ENCODE results near the gene RPL21.

The RPL21 gene

DNA sequence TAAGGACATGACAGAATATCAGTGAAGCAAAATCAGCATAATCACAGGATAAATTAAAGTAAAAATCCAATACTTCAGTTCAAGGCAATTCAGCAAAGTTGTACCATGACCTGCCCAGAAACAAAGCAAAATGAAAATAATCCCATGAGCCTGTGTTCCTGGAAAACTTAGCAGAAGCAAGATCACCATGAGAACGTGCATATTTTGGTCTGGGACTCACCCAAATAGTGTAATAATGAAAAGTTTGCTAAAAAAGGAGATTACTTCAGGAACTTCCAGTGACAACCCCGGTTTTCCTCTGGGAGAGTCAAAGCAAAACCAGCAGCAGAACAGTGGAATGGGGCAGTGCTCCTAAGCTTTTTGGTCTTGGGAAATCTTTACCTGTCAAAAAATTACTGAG, 14.9 kb upstream of the RPL21 start:
- no peak for DNase-seq
- no peak overlapping the region for H3K4me3 Mint-ChIP-seq
- H3K27ac Mint-ChIP-seq: no peak overlapping the region
- H3K27me3 Mint-ChIP-seq: no peaks in the 10 kb centered on the region
- peaks cover 6 to 11% of the 10 kb centered on the region in 2 donors for H3K9me3 Mint-ChIP-seq
- ATAC-seq: no peak
- no peaks in the 10 kb centered on the region for H3K4me1 Mint-ChIP-seq

DNA sequence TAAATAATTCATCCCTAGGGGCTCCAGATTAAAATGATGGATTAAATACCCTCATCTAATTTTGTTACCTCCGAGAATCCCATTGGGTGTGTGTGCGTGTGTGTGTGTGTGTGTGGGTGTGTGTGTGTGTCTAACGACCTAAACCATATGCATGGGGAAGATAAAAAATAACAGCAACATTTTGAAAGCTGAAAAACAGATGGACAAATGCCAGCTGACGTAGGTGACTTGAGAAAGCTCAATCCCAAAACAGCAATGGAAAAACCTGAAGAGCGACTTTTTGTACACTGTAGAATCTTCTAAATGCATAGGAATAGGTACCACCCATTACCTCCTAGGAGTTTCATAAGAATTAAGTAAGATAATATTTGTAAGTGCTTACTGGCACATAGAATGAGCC, 8.7 kb upstream of the RPL21 start:
- Mint-ChIP-seq H3K4me1 (no peaks in the 10 kb centered on the region), H3K27me3 (no peaks in the 10 kb centered on the region), H3K9me3 (no peaks in the 10 kb centered on the region), H3K27ac (no peak overlapping the region), H3K4me3 (no peak overlapping the region)
- no peak for DNase-seq
- ATAC-seq: no peak

DNA sequence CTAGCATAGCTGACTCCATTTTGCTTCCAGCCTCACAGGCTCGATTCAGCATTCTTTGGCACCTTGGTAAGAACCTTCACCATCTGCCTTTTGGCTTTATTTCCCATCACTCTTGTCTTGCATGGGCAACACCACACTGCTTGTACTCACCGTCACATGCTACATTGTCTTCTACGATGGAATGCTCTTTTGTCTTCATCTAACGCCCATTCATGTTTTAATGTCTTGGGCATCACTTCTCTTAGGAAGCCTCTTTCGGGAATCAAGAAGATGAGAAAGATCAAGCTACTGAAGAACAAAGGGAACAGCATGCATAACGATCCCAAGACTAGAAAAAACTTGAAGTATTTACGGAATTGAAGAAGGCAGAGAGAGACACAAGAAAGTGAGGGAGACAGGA, 5.7 kb upstream of the RPL21 start:
- Mint-ChIP-seq H3K27me3 (no peaks in the 10 kb centered on the region), H3K4me1 (peaks cover 8% of the 10 kb centered on the region), H3K4me3 (no peak overlapping the region), H3K27ac (no peak overlapping the region), H3K9me3 (no peaks in the 10 kb centered on the region)
- ATAC-seq (no peak), DNase-seq (no peak)

DNA sequence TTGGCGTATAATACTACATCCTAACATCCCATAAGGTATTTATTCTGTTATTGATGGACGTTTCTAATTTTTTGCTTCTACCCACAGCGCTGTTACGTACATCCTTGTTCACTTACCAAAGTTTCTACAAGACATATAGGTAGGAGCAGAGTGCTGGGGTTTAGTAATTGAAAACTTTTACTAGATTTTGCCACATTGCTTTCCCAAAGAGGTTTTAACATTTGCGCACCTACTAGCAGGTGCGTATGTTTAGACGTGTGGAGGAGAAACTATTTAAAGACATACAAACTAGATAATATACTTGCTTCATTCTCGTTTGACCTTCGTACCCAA, 559 bp upstream of the RPL21 start:
- Mint-ChIP-seq H3K27ac (peak overlapping the region; percentile 100), H3K4me3 (peak overlapping the region; percentile 94 to 98), H3K9me3 (no peaks in the 10 kb centered on the region), H3K4me1 (peaks cover 36% of the 10 kb centered on the region), H3K27me3 (no peaks in the 10 kb centered on the region)
- no peak for DNase-seq
- ATAC-seq: peak; percentile 10

DNA sequence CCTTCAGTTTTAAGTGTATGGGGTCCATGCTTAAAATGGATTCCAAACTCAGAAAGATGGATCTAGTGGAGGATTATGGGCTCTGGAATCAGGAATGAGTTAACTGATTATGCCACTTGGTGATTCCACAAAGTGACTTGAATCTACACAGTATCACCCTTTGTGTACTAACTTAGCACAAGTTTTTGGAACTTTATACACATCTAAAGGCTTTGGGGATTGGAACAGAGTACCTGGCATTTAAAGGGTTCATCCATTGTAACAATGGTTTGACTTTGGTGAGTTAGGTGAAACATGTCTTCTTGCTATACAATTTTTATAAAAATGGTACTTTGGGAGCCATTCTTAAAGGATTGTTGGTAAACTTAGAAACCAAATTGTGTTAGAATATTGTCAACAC, 1.1 kb downstream of the RPL21 start:
- peaks cover 36% of the 10 kb centered on the region for H3K4me1 Mint-ChIP-seq
- H3K27ac Mint-ChIP-seq: peak overlapping the region; percentile 100
- no peak for ATAC-seq
- DNase-seq: no peak
- H3K4me3 Mint-ChIP-seq: peak overlapping the region; percentile 94 to 98
- H3K9me3 Mint-ChIP-seq: no peaks in the 10 kb centered on the region
- no peaks in the 10 kb centered on the region for H3K27me3 Mint-ChIP-seq

DNA sequence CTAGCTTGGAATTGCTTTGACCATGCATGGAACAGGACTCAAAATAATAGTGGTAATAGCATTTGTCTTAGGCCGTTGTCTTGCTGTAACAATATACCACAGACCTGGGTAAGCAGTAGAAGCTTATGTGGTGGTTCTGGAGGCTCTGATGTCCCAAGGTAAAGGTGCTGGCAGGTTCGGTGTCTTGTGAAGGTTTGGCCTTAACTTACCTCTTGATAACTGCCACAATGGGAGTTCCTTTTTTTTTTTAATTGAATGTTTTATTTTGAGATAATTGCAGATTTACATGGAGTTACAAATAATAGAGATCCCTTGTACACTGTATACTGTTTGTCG, 5.8 kb downstream of the RPL21 start:
- no peak overlapping the region for H3K4me3 Mint-ChIP-seq
- H3K4me1 Mint-ChIP-seq: peaks cover 69% of the 10 kb centered on the region
- no peak for ATAC-seq
- no peaks in the 10 kb centered on the region for H3K27me3 Mint-ChIP-seq
- H3K27ac Mint-ChIP-seq: peak overlapping the region; percentile 19 to 76
- no peak for DNase-seq
- no peaks in the 10 kb centered on the region for H3K9me3 Mint-ChIP-seq

DNA sequence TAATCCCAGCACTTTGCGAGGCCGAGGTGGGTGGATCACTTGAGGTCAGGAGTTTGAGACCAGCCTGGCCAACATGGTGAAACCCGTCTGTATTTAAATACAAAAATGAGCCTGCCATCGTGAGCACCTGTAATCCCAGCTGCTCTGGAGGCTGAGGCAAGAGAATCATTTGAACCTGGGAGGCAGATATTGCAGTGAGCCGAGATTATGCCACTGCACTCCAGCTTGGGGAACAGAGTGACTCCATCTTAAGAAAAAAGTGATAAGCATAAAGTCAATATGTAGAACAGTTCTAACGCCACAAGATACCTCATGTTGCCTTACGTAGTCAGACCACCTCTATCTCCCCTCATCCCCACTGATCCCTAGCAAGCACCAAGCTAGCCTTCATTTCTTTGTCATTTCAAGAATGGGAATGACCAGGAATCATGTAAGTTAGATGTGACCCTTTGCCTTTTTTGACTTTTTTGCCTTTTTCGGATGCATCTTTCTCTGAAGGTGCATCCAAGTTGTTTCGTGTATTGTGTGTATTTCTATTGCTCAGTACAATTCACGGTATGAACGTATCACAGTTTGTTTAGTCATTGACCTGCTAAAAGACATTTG, 6.4 kb downstream of the RPL21 start:
- DNase-seq (no peak), ATAC-seq (no peak)
- Mint-ChIP-seq H3K27ac (no peak overlapping the region), H3K9me3 (no peaks in the 10 kb centered on the region), H3K27me3 (no peaks in the 10 kb centered on the region), H3K4me1 (peaks cover 75% of the 10 kb centered on the region), H3K4me3 (no peak overlapping the region)

DNA sequence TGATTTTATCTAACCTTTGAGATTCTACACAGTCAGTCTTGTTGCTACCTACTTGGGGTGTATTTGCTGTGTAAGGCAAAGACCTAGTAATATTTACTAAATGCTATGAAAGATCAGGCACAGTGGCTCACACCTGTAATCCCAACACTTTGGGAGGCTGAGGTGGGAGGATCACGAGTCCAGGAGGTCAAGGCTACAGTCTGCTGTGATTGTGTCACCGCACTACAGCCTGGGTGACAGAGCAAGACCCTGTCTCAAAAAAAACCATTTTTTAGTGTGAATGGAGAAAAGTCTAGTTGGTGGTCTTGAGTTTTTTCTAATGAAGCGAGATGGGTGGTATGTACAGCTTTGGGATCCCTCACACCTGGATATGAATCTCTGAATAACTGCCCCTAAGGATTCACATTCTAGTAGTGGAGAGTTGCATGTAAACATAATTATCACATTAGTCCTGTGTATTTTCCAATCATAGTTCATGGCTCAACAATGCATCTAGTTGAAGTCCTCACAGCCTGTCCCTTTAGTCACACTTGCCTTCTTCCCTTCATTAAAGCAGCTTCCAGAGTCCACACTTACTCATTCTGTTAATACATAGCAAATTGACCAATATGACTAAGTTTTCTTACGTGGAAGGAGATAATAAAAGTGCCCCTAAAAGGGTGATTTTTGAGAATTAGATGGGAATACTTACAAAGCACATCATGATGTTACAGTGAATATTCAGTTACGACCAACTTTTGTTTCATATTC, 7.5 kb downstream of the RPL21 start:
- Mint-ChIP-seq H3K27me3 (no peaks in the 10 kb centered on the region), H3K27ac (peak overlapping the region; percentile 9 to 75), H3K9me3 (no peaks in the 10 kb centered on the region), H3K4me1 (peaks cover 69% of the 10 kb centered on the region), H3K4me3 (no peak overlapping the region)
- ATAC-seq: no peak
- DNase-seq: no peak

DNA sequence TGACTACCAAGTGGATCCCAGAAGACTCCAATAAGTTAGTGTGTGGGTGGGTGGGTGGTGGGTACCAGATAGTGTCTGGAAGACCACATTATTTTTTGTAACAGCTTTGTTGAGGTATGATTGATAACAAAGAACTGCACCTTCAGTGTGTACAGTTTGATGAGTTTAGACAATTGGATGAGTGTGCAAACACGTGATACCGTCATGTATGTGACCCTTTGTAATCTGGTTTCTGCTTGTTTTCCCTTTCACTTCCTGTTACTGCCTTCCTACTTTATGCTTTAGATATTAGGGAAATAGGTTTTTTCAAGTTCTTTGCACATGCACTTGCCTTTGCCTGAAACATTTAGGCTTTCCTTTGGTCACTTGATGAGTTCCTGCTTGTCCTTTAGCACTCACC, 8.5 kb downstream of the RPL21 start:
- Mint-ChIP-seq H3K9me3 (no peaks in the 10 kb centered on the region), H3K4me3 (no peak overlapping the region), H3K4me1 (peaks cover 66% of the 10 kb centered on the region)

DNA sequence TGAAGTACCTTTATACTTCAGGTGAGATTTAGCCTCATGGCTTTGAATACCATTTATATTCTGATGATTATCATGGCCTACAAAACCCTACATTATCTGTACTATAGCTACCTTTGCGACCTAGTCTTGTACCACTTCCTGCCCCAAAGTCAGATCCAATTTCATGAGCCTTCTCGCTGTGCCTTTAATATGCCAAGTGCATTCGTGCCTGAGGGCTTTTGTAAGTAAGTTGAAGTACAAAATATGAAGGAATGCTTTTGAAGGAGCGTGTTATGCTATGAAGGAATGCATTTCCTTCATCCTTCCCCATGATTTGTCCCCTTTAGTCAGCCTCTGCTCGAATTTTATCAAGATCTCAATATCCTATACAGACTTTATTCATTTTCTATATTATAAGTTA, 10.0 kb downstream of the RPL21 start:
- H3K4me1 Mint-ChIP-seq: peaks cover 58% of the 10 kb centered on the region
- ATAC-seq (no peak), DNase-seq (no peak)
- no peak overlapping the region for H3K4me3 Mint-ChIP-seq
- no peaks in the 10 kb centered on the region for H3K27me3 Mint-ChIP-seq
- peak overlapping the region in 1 of 2 donors; percentile 65 for H3K27ac Mint-ChIP-seq
- no peaks in the 10 kb centered on the region for H3K9me3 Mint-ChIP-seq

More for the DNA sequence above, 8.5 kb downstream of the RPL21 start:
- DNase-seq (no peak), ATAC-seq (peak; percentile 59)
- peak overlapping the region in 1 of 2 donors; percentile 54 for H3K27ac Mint-ChIP-seq
- H3K27me3 Mint-ChIP-seq: no peaks in the 10 kb centered on the region

DNA sequence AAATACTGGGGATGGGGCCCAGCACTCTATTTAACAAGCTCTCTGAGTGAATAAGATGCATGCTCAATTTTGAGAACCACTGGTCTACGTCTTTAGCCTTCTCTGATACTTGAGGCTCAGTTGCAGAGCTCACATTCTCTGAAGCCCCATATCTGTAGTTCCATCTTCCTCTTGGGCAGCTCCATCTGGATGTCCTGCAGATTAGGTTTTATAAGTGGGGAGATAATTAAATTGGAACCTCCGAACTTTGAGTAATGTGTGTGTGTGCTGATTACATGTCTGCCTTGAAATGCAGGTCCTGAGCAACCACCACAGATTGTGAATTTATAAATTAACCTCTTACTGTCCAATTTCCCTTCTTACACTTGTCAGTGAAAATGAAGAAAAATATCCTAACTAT, 12.1 kb downstream of the RPL21 start:
- Mint-ChIP-seq H3K9me3 (no peaks in the 10 kb centered on the region), H3K4me3 (no peak overlapping the region), H3K27ac (peak overlapping the region in 1 of 2 donors; percentile 81), H3K27me3 (no peaks in the 10 kb centered on the region), H3K4me1 (peaks cover 51% of the 10 kb centered on the region)
- ATAC-seq: no peak
- no peak for DNase-seq

DNA sequence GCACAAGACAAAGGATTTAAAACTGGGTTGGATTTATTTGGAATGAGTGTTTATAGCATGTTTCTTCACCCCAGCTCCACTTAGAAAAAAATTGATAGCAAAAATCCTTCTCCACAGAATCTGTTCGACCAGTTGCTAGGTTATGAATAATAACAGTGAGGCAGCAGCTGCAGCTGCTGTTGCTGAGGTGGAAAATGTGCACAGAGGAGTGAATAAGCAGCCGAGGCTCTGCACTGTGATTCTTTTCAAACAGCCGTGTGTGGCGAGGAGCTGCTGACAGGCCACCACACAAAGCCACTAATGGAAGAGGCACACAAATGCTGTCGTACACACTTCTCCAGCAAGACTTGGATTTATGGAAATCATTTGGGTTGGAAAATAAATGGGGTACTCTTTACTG, 12.8 kb downstream of the RPL21 start:
- H3K4me3 Mint-ChIP-seq: no peak overlapping the region
- no peak for DNase-seq
- H3K27ac Mint-ChIP-seq: peak overlapping the region in 1 of 2 donors; percentile 76
- ATAC-seq: peak; percentile 33
- no peaks in the 10 kb centered on the region for H3K27me3 Mint-ChIP-seq
- H3K4me1 Mint-ChIP-seq: peaks cover 44% of the 10 kb centered on the region
- H3K9me3 Mint-ChIP-seq: no peaks in the 10 kb centered on the region

DNA sequence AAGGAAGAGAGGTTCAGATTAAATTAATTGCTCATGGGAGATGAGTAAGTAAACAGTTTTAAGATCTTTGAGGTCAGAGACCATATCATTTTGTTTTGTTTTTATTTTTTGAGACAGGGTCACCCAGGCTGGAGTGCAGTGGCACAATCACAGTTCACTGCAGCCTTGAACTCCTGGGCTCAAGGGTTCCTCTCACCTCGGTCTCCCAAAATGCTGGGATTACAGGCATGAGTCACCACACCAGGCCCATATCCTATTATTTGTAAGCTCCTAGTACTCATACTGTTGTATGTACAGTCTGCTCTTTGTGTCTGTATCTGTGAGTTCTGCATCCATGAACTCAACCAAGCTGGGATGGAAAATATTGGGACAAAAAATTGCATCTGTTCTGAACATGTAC, 13.3 kb downstream of the RPL21 start:
- Mint-ChIP-seq H3K4me1 (peaks cover 39% of the 10 kb centered on the region), H3K27me3 (no peaks in the 10 kb centered on the region), H3K4me3 (no peak overlapping the region), H3K9me3 (no peaks in the 10 kb centered on the region), H3K27ac (no peak overlapping the region)
- DNase-seq (no peak), ATAC-seq (no peak)

DNA sequence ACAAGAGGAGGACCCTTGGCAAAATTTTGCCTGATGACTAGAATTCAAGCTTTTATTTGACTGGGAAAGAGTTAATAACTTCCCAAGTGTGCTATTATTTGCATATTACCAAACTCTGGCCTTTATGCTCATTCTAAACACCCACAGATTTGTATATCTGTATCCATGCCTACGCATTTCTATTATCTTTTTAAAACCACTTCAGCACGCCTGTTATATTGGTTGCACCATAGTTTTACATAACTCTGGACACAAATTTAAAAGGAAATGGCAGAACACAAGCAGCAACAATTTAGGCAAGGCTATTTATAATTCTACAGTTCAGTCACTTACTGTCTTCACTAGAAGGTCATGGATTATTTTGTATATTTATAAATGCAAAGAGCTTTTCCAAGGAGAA, 15.6 kb downstream of the RPL21 start:
- H3K4me1 Mint-ChIP-seq: peaks cover 36% of the 10 kb centered on the region
- DNase-seq: no peak
- no peaks in the 10 kb centered on the region for H3K9me3 Mint-ChIP-seq
- no peak for ATAC-seq
- H3K27ac Mint-ChIP-seq: no peak overlapping the region
- H3K27me3 Mint-ChIP-seq: no peaks in the 10 kb centered on the region
- no peak overlapping the region for H3K4me3 Mint-ChIP-seq

DNA sequence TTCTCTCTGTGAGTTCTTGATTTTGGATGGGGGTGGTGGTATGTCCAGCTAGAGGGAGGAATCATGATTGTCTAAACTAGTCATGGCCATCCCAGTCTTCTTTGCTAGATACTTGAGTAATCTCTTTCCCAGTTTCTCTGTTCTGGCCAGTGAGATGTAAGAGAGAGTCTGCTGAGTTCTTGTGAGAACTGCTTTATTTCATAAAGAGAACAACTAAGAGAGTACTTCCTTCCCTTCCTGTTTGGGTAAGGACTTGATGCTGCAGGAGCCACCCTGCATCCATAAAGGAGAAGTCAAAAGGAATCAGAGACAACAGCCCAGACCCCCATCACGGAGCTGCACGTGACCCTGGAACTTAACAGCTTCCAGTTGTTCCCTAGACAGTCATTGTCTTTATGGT, 16.2 kb downstream of the RPL21 start:
- Mint-ChIP-seq H3K4me1 (peaks cover 29% of the 10 kb centered on the region), H3K27me3 (no peaks in the 10 kb centered on the region), H3K4me3 (no peak overlapping the region), H3K9me3 (no peaks in the 10 kb centered on the region), H3K27ac (no peak overlapping the region)
- ATAC-seq: no peak
- DNase-seq: no peak

DNA sequence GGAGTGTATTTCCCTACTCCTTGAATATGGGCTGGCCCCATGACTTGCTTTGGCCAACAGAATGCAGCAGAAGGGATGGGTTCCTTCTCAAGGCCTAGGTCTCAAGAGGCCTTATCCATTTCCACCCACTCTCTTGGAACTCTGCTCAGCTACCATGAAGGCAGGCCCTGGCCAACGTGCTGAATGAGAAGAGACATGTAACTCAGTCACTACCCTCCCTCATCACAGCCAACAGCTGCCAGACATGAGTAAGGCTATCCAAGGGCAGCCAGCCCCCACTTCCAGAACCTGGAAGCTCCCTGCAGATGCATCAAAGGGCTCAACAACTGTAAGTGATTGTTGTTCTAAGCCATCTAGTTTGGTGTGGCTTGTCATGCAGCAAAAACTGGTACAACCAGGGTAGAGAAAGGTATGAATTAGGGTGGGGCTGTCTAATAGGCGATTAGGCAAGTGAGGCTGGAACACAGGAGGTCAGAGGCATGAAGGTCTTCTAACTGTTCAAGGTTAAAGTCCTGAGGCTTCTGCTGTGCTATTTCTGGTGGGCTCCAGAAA, 17.8 kb downstream of the RPL21 start:
- H3K27ac Mint-ChIP-seq: no peak overlapping the region
- DNase-seq (no peak), ATAC-seq (no peak)
- peaks cover 22% of the 10 kb centered on the region for H3K4me1 Mint-ChIP-seq
- H3K4me3 Mint-ChIP-seq: no peak overlapping the region
- no peaks in the 10 kb centered on the region for H3K27me3 Mint-ChIP-seq
- H3K9me3 Mint-ChIP-seq: no peaks in the 10 kb centered on the region

Measured in stimulated activated naive CD8-positive, alpha-beta T cell treated with anti-CD3 and anti-CD28 coated beads, Interleukin-15, amount 100 ng/mL, for 72 hours (primary cell).